Heart left ventricle (tissue), 16 donors: ENCODE results near the gene AQP3. TPM values are rescaled to one million over a fixed set of nuclear protein-coding genes. Genes with fewer than 3 reads are reported as not detected.

Experiments used
- ATAC-seq, 4 donors: fragments of 200-7000 bp; cut with Tn5 transposase; one replicate each; pipeline ENCODE4 v1.9.1; 2020 to 2022; ENCODE audit warnings: moderate library complexity in 4 of 4, mild to moderate bottlenecking in 3 of 4, moderate number of reproducible peaks in 1 of 4
- DNase-seq, 5 donors: peaks; one replicate each; pipeline ENCODE4 v3.0.0-alpha.2; 2020
- H3K27ac ChIP-seq, 12 donors: fragments of 200-600 bp; sonication (generic) in 4 of 12; one replicate each; pipeline versions ENCODE4 v1.5.0 to v1.8.0; 2016 to 2022; ENCODE audit warnings: mild to moderate bottlenecking in 2 of 12
- H3K27me3 ChIP-seq, 9 donors: fragments of 200-600 bp; sonication (generic) in 2 of 9; one replicate each; pipeline versions ENCODE4 v1.5.1 to v1.8.0; 2016 to 2022; ENCODE audit warnings: mild to moderate bottlenecking in 3 of 9
- H3K36me3 ChIP-seq, 9 donors: fragments of 200-600 bp; sonication (generic) in 2 of 9; one replicate each; pipeline versions ENCODE4 v1.5.0 to v1.8.0; 2018 to 2022; ENCODE audit warnings: mild to moderate bottlenecking in 2 of 9
- H3K4me1 ChIP-seq, 12 donors: fragments of 200-600 bp; sonication (generic) in 4 of 12; one replicate each; pipeline versions ENCODE4 v1.5.0 to v1.8.0; 2016 to 2022; ENCODE audit warnings: mild to moderate bottlenecking in 3 of 12
- H3K4me3 ChIP-seq, 12 donors: fragments of 200-600 bp; sonication (generic) in 4 of 12; one replicate each; pipeline versions ENCODE4 v1.5.0 to v1.8.0; 2017 to 2022; ENCODE audit warnings: mild to moderate bottlenecking in 9 of 12, moderate library complexity in 4 of 12
- H3K9me3 ChIP-seq, 12 donors: fragments of 200-600 bp; sonication (generic) in 4 of 12; one replicate each; pipeline versions ENCODE4 v1.5.0 to v1.8.0; 2016 to 2022; ENCODE audit warnings: mild to moderate bottlenecking in 1 of 12
- POLR2A ChIP-seq, 2 donors: fragments of 450-650 bp; IDR thresholded peaks; one replicate each; pipeline ENCODE4 v1.6.1; 2017; ENCODE audit warnings: antibody characterized with exemption in 2 of 2, mild to moderate bottlenecking in 2 of 2, moderate library complexity in 2 of 2
- WGBS, 4 donors: extraction: QIAGEN DNeasy Blood & Tissue Kit in 2 of 4; methylation state at CpG; one replicate each; pipeline versions ENCODE4 v1.1.5 to v1.1.7; 2013 to 2018; 5-methylcytosine and 5-hydroxymethylcytosine counted together
- intact Hi-C, 10 donors: fragments of 100-400 bp; cut with DNase I; formaldehyde crosslinking; loops; one replicate each; pipeline versions ENCODE4 v1.11.1 to v1.14.2; 2022
- polyA plus RNA-seq, 2 donors: library from polyadenylated mRNA; stranded (reverse); fragments of 200-250 nt; gene quantifications; one replicate each; pipeline ENCODE4 v1.2.3, GENCODE V29; 2013
- total RNA-seq, 9 donors: library from RNA; depleted of rRNA in 2 of 9; stranded (reverse); fragments of >200 nt in 2 of 9; fragmentation: NEBNext Ultra II Directional in 3 of 9; extraction: Animal tissue kit (Norgen Biotek cat#: 25700) in 3 of 9; gene quantifications; one replicate each; pipeline versions ENCODE4 v1.1.0 to v1.2.4, GENCODE V29; 2016 to 2023
- TF ChIP-seq, protein P1 (sequence below), 12 donors: fragments of 200-600 bp; sonication (generic) in 4 of 12; IDR thresholded peaks; one replicate each; pipeline versions ENCODE4 v1.5.0 to v1.8.0; 2018 to 2022; ENCODE audit warnings: antibody characterized with exemption in 12 of 12, mild to moderate bottlenecking in 5 of 12
- donor health status: ischemic (EF 13 %, LVEDD 7.1; RV severe dilation, severe dysfunction).
- donor health status: healthy with polysubstance abuse.
- donor health status: DM: no; HTN: yes; CAD: no.
- donor health status: DM: no; HTN: no; CAD: no.
- donor health status: ischemic (EF 25% LVEDD 6.9; RV normal size, moderate dysfunction).
- donor health status: ischemic (EF 25% LVEDD 5.7; RV mildly dilated, moderate dysfunction).
- donor health status: healthy.
- donor health status: DM: yes; HTN: yes; CAD: no.
- donor health status: ischemic (EF 35%, LVEDD 5.7; RV mildly dilated, moderate dysfunction).
- donor health status: nonischemic (EF 11% LVEDD 7.7; RV severe dilation, severe dysfunction).
- donor health status: DM: yes; HTN: yes; CAD: no.
- donor health status: PGD.
- donor health status: ischemic (EF 29% LVEDD 5.4; RV normal size, mild dysfunction).
- donor health status: nonischemic (EF 23%, LVEDD 6.1; RV moderate dilation, normal function).

AQP3 gene
- total and polyA plus RNA-seq, 11 donors, result 6.0 to 116 (median 13.3) TPM

DNA sequence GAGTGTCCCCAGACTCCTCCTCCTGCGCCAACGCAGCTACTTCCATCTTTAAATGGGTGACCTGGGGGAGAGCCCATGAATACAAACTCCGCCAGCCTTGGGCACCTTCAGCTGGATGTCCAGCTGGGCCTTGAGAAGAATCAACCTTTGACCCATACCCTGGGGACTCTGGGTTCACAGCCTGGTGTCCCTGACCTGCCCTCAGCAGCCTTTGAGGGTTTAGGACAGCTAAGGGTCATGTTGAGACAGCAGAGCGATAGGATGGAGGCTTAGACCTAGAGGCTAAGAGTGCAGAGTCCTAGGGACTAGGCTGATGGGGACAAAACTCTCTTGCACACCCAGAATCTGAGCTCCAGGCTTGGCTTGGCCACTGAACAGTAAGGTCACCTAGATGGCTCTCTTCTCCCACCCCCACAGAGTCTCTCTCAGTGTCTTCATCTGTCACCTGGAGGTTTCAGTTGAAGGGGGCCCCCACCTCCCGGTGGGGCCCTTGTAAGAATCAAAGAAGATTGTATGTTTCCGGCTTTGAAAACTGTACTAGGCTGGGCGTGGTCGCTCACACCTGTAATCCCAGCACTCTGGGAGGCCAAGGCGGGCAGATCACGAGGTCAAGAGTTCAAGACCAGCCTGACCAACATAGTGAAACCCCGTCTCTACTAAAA, 6.7 kb upstream of the AQP3 start:
- TF ChIP-seq, protein P1, sequence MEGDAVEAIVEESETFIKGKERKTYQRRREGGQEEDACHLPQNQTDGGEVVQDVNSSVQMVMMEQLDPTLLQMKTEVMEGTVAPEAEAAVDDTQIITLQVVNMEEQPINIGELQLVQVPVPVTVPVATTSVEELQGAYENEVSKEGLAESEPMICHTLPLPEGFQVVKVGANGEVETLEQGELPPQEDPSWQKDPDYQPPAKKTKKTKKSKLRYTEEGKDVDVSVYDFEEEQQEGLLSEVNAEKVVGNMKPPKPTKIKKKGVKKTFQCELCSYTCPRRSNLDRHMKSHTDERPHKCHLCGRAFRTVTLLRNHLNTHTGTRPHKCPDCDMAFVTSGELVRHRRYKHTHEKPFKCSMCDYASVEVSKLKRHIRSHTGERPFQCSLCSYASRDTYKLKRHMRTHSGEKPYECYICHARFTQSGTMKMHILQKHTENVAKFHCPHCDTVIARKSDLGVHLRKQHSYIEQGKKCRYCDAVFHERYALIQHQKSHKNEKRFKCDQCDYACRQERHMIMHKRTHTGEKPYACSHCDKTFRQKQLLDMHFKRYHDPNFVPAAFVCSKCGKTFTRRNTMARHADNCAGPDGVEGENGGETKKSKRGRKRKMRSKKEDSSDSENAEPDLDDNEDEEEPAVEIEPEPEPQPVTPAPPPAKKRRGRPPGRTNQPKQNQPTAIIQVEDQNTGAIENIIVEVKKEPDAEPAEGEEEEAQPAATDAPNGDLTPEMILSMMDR (IDR thresholded peaks at IDR 0.05), result no peak
- TF ChIP-seq POLR2A (IDR thresholded peaks at IDR 0.05), result no peak
- Histone ChIP-seq H3K27me3 (no peaks in the 10 kb centered on the region), H3K27ac (no peak overlapping the region), H3K4me3 (no peak overlapping the region), H3K36me3 (no peaks in the 10 kb centered on the region), H3K4me1 (peaks cover 0 to 6% (median 0%) of the 10 kb centered on the region in 12 donors), H3K9me3 (no peaks in the 10 kb centered on the region)
- ATAC-seq, result no peak
- whole genome bisulfite sequencing, 4 donors, result 84 to 93% (median 88%) methylated on average over 10 to 11 of the region's 11 CpGs
- no peak for DNase-seq
- intact Hi-C loops, result loop anchor here in 3 of 10 donors (5.0 to 10.0 kb wide), 3 partner anchors 42 to 169 kb away; partner anchors contain the start of gene AQP7 (in 1 of the 3)

DNA sequence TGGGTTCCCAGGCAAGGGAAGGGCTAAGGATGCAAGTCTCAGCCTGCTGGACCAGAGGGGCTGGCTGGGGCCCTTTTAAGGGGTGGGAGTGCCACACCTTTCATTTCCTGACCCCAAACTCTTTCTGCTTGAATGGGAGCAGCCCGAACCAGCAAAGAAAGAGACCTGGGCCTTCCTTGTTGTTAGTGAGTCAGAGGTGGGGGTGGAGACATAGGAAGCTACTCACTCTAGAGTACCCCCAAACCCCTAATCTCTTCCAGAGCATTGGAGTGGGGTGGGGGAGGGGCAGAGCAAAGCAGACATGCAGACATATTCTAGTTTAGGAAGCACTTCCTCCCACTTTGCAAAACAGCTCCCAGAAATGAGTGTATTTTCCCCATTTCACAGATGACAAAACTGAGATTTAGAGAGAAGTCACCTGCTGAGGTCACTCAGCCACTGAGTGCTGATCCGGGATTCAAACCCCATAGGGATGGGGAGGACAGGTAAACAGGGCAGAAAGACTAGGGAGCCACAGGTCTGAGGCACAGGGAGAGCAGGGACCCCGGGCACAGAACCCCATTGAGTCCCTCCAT, 6.0 kb upstream of the AQP3 start:
- TF ChIP-seq POLR2A (IDR thresholded peaks at IDR 0.05), result no peak
- TF ChIP-seq, protein P1 (IDR thresholded peaks at IDR 0.05), result no peak
- WGBS, 4 donors, result 74 to 81% (median 80%) methylated on average over 3 of the region's 3 CpGs
- ATAC-seq, result no peak
- intact Hi-C loops, result loop anchor here in 3 of 10 donors (5.0 to 10.0 kb wide), 3 partner anchors 41 to 169 kb away; partner anchors contain the start of gene AQP7 (in 1 of the 3)
- no peak overlapping the region for H3K4me3 ChIP-seq
- peaks cover 0 to 6% (median 0%) of the 10 kb centered on the region in 12 donors for H3K4me1 ChIP-seq
- H3K27me3 ChIP-seq, result no peaks in the 10 kb centered on the region
- no peak overlapping the region for H3K27ac ChIP-seq
- H3K36me3 ChIP-seq, result no peaks in the 10 kb centered on the region
- no peaks in the 10 kb centered on the region for H3K9me3 ChIP-seq
- no peak for DNase-seq

DNA sequence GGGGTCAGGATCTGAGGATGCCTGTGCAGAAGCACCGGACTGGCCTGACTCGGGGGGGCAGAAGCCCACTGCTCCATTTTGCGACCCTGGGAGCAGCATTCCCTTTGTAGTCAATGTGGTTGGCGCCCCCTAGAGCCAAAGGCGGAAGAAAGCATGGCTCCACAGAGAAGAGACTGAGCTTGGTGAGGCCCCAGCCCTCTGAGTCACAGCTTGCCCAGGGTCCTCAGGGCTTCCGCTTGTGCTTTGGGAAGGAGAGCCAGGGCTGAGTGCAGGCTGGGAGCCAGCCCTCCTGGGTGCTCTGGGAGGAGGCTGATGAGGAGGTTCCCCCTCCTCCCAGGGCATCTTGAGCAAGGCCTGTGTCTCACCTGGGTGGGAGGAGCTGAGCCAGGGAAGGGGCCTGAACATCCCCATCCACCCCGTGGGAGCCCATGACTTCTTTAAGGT, 5.5 kb upstream of the AQP3 start:
- Histone ChIP-seq H3K4me3 (no peak overlapping the region), H3K27me3 (no peaks in the 10 kb centered on the region), H3K36me3 (no peaks in the 10 kb centered on the region), H3K9me3 (no peaks in the 10 kb centered on the region), H3K27ac (no peak overlapping the region), H3K4me1 (peaks cover 0 to 10% (median under 1%) of the 10 kb centered on the region in 12 donors)
- TF ChIP-seq, protein P1 (IDR thresholded peaks at IDR 0.05), result peak; percentile 38 to 65 (median 58)
- no peak for TF ChIP-seq POLR2A (IDR thresholded peaks at IDR 0.05)
- 7 to 23% (median 18%) methylated on average over 3 to 7 of the region's 7 CpGs for WGBS, 4 donors
- DNase-seq, result peak in 4 of 5 donors; percentile 37 to 72 (median 54)
- intact Hi-C loops, result loop anchor here in 4 of 10 donors (1.0 to 10.0 kb wide), 4 partner anchors 41 to 168 kb away; partner anchors contain the start of gene AQP7 (in 1 of the 4)
- ATAC-seq, result peak in 3 of 4 donors; percentile 62 to 69 (median 63)

DNA sequence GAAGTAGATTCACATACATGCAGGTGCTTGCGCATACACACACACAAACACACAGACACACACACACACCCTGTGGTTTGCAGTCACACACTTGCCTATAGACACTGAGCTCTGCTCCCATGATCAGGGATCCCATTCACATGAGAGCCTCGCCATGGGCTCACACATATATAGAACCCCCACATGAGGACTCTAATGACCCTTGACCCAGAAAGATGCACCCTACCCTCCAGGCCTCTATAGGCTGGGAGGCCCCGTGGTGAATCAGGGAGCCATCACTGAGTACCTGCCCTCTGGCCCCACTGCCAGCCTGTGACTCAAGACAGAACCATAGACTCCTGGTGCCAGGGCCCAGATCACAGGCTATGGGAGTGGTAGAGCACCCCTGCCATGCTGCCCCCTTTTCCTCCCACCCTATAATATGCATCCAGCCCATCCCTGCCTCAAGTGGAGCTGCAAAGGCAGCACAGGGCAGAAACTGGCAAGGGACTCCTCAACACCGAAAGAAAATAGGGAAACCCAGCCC, 3.3 kb upstream of the AQP3 start:
- intact Hi-C loops, result loop anchor here in 3 of 10 donors (5.0 to 10.0 kb wide), 3 partner anchors 38 to 166 kb away; partner anchors contain the start of gene AQP7 (in 1 of the 3)
- Histone ChIP-seq H3K36me3 (no peaks in the 10 kb centered on the region), H3K9me3 (no peaks in the 10 kb centered on the region), H3K27me3 (no peaks in the 10 kb centered on the region), H3K4me3 (no peak overlapping the region), H3K4me1 (peaks cover 0 to 32% (median 12%) of the 10 kb centered on the region in 12 donors), H3K27ac (no peak overlapping the region)
- no peak for ATAC-seq
- 90 to 93% (median 92%) methylated on average over 4 of the region's 4 CpGs for WGBS, 4 donors
- no peak for DNase-seq
- TF ChIP-seq, protein P1 (IDR thresholded peaks at IDR 0.05), result no peak
- TF ChIP-seq POLR2A (IDR thresholded peaks at IDR 0.05), result no peak
